CD4-positive, alpha-beta T cell treated with Interleukin-17A for 4 hours (primary cell): Measurements from ENCODE around the gene GNLY.

Experiments
- DNase-seq: peaks from one replicate; pipeline ENCODE4 v3.0.0-alpha.2; 2020; ENCODE audit warnings: mixed read lengths

The GNLY gene

DNA sequence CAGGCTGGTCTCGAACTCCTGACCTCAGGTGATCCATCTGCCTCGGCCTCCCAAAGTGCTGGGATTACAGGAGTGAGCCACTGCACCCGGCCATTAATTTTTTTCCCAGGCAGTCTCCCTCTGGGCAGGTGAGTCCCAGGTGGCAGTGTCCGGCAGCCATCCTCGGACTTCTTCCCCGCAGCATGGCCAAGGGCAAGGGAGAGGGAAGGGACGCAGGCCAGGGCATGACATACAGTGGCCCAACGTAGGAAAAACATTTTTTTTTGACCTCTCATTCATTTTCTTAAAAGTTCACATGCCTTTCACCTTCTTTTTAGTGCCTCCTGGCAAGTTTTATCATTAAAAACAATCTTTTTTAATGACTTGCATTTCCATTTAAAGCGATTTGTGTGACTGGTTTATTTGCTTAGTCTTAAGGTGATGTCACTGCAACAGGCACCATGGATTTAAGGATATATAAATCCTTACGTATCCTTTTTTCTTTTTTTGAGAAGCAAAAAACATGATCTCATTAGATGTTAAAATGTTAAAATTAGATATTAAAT, 36.6 kb downstream of the GNLY start:
- DNase-seq, result no peak

DNA sequence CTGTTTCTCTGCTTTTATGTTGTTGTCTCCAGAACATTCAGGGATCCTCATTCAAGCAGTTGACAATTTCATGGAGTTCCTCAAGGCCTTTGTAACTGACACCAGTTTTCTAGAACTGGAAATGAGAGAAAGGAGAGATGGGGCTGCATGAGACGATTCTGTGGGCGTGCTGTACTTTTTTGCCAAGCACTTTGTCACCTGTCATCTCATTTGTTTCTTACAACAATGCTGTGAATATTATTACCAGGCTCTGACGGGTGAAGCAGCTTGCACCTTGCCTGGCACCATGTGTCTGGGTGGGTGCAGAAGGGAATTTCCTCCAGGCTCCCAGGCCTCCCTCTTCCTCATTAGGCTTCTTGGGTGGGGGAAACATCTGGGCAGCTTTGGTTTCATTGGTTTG, 37.4 kb downstream of the GNLY start:
- no peak for DNase-seq

DNA sequence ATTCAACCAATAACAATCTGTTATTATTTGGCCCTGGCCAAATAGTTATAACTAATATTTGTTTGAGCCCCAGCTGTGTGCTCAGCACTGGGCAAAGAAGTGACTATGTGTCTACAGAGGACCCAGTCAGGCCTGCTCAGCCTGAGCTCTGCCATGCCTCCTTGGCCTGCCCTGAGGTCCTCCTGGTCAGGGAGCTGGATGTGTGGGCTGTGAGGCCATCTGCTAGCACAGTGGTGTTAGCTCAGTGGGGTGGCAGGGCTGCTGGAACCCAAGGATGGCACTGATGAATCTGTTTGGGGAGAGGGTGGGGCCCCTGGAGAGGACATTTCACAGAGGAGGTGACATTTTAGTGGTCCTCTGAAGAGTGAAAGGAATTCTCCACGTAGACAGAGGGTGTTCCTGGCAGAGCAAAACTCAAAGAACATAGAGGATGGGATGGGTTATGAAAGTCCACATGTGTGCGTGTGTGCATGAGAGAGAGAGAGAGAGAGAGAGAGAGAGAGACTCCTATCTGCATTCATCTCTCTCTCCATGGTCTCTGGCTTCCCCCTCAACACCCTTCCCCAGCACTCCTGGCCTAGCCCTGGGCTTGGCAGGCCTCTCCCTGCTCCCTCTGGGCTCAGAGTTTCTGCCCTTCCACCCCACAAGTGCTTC, 38.4 kb downstream of the GNLY start:
- DNase-seq, result no peak

DNA sequence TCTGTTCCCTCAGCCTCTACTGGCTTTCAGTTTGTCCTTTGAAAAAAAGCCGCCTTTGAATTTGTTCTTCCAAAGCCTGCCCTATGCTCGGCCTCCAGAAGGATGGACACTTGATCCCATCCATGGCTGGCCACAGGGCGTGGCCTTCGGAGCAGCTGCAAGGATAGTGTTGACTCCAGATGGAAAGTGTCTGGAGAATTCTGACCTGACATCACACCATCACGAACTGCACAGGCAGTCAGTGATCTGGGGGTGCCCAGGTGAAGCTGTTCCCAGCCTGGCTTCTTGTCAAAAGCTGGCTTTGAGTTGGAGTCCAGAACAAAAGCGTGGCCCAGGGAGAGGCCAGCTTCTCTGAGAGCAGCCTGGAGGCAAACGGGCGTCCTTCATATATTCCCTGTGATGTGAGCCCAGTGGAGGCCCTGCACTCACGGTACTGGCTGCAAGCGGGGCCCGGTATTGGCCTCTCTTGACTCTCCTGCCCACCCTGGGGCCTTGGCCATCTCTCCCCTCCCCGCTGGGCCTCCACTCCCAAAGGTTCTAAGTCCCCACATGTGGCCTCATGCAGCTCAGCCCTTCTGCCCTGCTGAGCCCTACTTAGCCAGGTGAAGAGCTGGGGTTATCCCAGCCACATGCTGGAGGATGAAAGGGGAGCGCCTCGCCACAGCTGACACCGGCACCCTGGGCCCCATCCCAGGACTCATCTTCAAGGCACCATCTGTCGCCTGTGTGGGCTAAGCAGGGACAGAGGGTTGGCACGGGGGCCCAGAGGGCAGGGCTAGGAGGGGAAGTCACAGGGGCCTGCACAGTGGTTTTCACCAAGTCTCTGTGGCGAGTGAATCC, 39.2 kb downstream of the GNLY start:
- no peak for DNase-seq

DNA sequence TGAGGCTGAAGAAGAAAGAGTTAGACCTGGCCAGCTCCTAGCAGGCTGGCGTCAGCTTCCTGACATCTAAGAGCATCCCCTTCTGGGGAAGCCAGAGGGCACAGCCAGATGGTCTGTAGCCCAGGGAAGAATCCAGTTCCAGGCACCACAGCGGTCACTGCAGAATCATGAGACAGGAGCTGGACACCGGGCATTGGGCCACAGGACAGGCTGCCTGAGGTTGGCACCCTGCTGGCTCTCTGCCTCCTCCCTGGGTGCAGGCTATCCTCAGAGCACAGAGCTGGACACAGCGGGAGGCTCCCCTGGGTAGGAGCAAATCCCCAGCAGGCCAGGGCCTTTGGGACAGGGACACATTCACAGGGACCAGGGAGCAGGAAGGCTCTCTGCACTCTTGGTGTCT, 39.9 kb downstream of the GNLY start:
- DNase-seq, result no peak

DNA sequence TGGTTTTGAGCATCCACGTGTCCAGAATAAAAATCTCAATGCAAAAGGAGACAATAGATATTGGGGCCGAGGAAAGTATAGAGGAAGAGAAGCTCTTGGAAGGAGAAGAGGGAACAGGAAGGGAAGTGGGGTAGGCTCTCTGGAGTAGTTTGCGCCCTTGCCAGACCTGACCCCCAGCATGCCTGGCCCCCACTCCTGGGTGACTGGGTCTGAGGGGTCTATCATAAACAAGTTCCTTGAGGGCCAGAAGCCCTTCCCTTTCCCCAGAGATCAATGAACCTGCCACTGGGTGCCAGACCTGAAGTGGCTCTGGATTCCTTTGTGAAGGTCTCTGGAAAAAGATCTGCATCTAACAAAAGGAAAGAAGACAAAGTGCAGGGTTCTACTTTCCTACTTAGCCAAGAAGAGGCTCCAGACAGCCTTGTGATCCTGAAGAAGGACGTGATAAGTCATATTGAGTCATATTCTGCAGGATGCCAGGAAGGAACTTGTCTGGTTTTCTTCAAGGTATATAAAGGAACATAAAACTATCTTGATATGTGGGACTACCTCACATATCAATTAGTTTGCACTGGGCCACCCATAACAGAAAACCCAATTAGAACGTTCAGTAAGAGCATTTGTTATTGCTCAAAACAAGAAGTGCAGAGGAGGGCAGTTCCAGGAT, 40.9 kb downstream of the GNLY start:
- no peak for DNase-seq

DNA sequence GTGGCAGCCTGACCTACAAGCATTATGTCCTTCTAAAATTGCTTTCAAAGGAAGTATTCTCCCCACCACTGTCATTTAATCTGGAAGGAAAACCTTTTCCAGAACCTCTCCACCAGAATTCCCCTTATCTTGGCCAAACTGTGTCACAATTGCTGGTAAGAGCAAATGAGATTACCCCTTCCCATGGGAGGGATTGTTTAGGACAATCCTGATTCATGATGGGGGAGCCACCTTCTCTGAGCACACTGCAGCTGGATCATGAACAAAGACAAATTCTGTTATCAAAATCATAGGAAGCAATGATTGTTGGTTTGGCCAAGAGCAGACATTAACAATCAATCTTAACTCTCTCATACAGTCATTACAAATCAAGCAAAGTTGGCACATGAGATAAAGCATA, 41.5 kb downstream of the GNLY start:
- no peak for DNase-seq

DNA sequence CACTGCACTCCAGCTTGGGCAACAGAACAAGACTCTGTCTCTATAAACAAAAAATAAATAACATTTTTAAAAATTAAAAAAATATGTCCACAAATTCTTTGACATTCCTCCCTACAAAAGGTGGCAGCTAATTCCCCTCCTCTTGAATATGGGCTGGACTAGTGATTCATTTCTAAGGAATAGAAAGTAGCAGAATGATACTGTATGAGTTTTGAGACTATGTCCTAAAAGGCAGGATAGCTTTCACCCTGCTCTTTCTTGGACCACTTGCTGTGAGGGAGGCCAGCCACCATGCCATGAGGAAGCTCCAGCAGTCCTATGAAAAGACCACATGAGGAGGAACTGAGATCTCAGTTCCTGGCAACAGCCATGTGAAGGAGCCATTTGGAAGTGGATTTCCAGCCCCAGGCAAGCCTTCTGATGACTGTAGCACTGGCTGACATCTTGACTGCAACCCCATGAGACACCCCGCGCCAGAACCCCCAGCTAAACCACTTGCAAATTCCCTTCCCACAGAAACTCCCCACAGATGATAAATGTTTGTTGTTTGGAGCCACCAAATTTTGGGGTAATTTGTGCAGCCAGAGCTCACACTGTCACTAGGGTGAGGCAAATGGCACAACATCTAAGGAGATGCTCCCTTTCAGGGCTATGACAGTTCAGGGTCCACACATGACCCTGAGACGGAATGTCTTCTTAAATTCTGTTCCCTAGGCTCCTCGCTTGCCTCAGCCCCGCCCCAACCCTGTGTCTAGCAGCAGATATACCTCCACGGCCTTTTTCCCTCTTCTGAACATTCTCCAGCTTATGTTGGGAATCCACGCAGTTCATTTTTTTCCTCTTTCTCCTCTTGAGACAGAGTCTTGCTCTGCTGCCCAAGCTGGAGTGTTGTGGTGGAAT, 42.5 kb downstream of the GNLY start:
- DNase-seq, result no peak

DNA sequence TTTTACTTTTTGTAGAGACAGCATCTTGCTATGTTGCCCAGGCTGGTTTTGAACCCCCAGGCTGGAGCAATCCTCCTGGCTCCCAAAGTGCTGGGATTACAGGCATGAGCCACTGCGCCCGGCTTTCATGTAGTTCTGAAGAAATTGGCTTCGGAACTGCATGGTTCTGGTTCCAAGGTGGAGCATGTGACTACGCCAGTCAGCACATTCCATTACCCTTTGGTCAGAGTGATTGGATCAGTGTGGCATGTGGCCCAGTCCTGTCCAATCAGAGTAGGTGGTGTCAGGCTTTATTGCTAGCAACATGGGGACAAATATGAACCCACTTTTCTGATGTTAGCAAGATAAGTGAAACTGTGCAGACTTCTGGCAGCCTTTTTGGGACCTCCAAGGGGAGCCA, 43.3 kb downstream of the GNLY start:
- DNase-seq, result no peak

DNA sequence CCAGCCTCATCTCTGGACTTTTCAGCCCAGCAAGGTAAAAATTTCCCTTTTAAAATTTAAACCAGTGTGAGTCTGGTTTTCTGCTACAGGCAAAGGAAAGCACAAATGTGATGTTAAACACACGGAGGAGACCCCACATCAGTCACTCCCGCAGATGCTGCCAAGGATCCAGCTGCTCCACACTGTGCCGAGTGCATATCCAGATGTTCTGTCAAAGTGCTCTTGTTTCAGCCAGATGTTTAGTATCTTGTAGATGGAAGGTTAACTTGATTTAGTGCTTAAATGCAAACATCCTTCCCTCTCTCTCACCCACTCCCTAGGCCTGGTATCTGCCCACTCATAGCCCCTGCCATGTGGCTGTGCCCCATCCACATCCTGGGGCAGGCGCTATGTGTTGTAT, 43.8 kb downstream of the GNLY start:
- no peak for DNase-seq

DNA sequence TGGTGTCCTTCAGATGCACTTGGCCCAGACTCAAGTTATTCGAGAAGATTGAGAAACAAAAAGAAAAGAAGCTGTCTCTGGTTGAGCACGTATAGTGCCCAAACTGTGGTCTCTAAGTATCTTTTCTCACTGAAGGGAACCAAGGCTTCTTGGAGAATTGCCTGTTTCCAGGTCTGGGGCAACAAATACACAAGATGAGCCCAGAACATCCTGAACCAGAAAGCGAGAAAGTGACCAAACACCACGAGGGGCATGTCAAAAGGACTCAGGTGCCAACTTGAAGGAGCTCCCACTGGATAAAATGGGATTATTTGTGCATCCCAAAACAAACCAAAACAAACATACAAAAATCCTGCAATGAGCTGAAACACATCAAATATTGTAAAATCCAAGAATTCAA, 46.0 kb downstream of the GNLY start:
- DNase-seq, result no peak

DNA sequence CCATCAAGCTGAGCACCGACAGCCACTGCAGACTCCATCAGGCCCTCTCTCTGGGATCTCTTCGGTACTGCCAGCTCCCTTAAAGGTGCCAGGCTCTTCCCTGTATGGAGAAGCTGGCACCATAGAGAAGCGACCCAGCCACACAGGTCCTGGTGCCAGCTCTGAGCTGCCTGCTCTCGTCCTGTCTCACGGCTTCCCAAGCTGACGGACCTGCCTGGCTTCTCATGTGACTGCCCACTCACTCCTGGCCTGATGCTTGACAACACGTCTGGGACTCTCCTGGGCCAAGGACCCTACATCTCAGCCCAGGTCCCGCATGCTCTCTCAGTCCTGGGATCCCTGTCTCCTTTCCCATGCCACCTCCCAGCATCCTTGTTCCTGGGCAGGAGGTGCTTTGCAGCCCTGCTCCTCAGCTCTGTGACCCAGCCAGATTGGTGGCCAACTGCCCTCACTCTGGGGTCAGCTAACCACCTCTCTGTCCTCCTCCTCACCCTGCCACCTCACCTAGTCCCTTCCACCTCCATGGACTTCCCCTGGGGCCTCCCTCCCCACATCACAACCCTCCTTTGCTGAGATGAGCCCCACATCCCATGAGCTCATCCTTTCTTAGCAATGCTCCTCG, 47.2 kb downstream of the GNLY start:
- no peak for DNase-seq

DNA sequence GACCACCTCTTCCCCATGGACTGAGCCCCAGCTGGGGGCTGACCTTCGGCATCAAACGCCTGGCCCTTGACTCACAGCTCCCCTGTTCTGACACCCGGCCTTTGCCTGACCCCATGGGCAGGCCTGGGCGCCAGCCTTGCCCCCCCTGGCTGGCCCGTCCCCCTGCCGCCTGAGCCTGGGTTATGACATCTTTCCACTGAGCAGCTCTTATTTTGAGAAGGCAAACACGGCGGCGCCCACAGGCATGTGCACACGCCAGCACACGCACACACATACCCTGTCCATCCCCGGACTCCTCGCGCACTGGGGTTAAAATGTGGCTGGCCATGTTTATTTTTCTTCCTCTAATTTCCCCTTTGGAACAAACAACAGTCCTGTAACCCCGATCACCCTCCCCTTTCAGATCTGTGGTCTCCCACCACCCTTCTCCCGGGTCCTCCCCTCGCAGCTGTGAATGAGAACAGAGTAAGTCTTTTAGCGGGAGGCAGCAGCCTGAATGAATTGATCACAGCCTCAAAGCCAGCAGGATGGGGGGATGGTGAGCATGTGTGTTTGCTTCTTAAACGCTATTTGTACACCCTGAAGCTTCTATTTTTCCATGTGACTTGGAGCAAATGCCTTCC, 47.8 kb downstream of the GNLY start:
- no peak for DNase-seq

DNA sequence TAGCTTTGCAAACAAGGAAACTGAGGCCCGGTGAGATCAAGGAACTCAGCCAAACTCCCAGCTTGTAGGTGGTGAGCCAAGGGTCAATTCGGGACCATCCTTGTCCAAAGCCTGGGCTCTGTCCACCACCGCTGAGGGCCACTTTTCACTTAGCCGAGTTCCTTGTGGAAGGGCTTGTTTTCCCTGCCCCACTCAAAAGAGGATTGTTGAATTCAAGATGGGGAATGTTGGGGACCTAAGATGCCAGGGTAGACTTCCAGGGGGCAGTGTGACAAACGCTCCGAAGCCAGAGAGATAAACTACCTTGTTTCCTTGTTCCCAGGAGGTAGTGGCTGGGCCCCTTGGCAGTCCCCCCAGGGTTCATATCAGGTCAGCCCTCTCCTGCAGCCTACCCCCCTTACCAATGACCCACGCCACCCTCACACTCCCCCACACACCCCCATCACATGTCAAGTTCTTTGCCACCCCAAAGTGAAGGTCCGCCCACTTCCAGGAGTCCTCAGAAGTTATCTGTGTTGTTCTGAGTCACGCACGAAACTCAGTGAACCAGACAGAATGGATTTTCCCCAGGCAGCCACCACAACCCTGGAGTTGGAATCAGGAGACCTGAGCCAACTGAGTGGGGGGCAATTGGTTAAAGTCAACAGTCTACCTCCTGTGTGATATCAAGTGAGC, 49.3 kb downstream of the GNLY start:
- no peak for DNase-seq

DNA sequence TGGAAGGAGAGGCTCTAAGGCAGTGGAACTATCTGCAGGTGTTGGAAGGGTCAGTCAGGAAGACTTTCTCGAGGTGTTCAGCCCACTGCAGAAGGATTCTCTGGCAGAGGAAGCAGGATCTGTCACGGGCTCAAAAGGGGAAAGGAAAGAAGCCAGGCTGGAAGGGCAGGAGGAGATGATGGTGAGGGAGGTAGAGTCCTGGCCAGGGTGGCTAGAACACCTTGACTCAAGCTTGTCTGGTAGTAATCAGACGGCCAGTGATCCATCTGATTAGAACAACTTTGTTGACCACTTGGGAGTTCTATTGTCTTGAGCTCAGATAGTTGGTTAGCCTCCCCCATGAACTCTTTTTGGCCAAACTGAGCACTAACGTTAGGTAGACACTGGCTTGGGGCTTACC, 49.9 kb downstream of the GNLY start:
- DNase-seq, result no peak

DNA sequence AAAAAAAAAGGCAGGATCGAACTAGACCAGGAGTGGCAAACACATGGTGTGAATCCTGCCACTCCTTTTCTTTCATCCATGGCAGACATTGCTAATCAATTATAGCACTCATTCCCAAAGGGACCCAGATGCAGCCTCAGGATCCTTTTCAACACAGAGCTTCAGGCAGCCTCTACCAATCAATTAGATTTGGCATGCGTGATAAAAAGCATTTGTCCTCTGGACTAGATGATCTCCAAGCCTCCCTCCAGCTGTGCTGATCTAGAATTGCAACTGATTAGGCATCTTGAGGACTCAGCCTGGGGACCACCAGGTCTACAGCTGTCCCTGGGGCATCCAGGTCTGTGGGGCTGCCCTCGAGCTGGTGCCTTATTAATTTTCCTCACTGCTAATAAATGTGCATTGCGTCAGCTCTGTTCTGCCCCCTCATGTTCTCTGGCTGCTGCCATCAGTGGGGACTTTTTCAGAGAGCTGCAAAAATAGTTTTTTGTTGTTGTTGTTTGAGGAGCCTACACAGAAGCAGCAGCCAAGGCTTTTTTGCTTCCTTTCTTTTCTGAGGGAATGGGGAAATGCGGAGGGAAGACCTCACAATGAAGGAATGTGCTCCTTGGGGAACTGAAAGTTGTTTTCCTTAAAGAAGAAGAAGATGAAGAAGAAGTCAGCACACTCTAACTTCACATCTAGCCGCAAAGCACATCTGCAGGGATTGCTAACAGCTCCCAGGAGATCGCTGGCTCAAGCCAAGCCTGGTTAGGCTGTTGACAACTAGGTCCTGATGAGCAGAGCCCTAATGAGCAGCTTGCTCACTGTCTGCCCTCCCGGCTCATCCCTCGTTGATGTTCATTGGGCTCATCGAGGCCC, 50.8 kb downstream of the GNLY start:
- DNase-seq, result no peak

DNA sequence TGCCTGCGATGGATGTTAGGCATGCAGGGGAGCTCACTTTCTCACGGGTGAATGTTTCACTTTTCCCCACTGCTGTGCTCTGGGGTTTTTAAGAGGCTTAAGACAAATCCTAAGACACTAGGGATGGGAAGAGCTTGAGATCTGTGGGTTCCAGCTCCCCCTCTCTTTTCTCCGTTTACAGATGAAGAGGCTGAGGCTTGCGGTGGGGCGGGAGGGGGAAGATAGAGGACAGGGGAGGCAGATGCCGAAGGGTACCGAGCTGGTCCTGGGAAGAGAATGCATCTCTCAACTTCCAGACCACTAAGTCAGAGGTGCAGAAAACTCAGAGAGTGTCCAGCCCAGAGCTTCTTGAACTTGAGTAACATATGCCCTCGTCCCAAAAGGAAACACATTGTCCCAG, 51.5 kb downstream of the GNLY start:
- no peak for DNase-seq

DNA sequence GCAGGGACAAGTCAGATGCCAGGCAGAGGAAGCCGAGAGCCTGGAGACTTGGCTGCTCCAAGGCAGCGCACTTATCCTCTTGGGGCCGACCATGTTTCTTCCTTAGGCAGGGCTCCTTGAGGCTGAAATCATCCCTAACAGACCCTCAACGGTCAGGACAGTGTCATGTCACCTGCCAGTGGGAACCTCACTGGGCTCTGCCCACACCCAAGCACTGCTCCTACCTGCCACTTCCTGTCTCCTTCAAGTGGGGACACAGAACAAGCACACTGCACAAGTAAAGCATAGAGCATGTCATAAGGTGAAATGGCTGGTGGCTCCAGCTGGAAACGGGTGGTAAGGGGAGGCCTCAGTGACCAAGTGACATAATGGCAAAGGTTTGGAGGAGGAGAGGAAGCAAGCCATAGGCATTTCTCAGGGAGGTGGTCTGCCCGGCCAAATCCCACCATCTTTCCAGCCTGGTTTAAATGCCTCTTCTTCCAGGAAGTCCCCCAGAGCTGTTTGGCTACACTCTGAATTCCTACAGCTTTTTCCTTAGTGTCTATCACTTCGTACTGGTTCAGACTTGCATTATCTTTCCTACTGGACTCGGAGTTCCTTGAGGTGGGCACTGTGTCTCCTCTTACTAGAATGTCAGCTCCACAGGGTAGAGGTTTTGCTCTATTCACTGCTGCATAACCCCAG, 52.3 kb downstream of the GNLY start:
- no peak for DNase-seq

DNA sequence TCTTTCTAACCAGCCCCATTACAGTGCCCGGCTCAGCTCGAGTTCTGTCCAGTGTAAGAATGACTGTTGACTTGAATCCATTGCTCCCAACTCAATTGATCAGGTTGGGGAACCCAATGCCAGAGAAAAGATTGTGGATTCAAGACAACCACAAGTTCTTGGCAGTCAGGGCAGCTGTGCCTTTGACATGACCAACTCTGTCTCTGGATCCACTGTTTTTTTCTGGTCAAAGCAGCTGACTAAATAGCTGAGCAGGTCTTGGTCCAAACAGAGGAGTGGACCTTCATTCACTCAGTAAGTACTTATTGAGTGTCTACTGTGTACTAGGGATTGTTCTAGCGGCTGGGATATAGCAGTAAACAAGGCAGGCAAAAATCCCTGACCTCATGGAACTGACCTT, 53.3 kb downstream of the GNLY start:
- DNase-seq, result no peak
